ENCODE data around the gene HHAT. TPM values are rescaled to one million over a fixed set of nuclear protein-coding genes. Genes with fewer than 3 reads are reported as not detected.

The HHAT gene
- polyA plus RNA-seq, 1 donor (not counting 4 experiments of a cell fraction or from before 2014, with no cell fraction given), result 3.8 TPM

- Histone ChIP-seq H2AFZ (ENCODE audit: control insufficient read depth, low read length) (no peak overlapping the region), H3K4me3 (ENCODE audit: control insufficient read depth in 2 of 3, extremely low read depth in 1 of 3, insufficient read depth in 2 of 3, low read depth in 1 of 3, low read length in 3 of 3) (no peak overlapping the region), H3K4me2 (ENCODE audit: control insufficient read depth, extremely low read depth, insufficient read depth, low read depth, low read length) (no peak overlapping the region), H3K9ac (ENCODE audit: control insufficient read depth, extremely low read depth, insufficient read depth, low read length) (no peak overlapping the region), H3K9me3 (ENCODE audit: control insufficient read depth, low read depth, low read length) (no peaks in the 10 kb centered on the region), H3K4me1 (ENCODE audit: control insufficient read depth, extremely low read depth, insufficient read depth, low read length) (no peaks in the 10 kb centered on the region), H3K27me3 (ENCODE audit: control insufficient read depth, extremely low read depth, insufficient read depth, low read length) (no peaks in the 10 kb centered on the region), H3K79me2 (ENCODE audit: control insufficient read depth, insufficient read depth, low read length) (no peaks in the 10 kb centered on the region), H3K36me3 (ENCODE audit: control insufficient read depth in 2 of 2, extremely low read depth in 1 of 2, insufficient read depth in 2 of 2, low read length in 2 of 2) (no peaks in the 10 kb centered on the region), H3K27ac (ENCODE audit: control insufficient read depth, insufficient read depth, low read length) (no peak overlapping the region), H3K9me1 (ENCODE audit: control insufficient read depth, extremely low read depth, insufficient read depth, low read length) (no peaks in the 10 kb centered on the region), H4K20me1 (ENCODE audit: control insufficient read depth, extremely low read depth, insufficient read depth, low read length) (no peaks in the 10 kb centered on the region)
- TF ChIP-seq EZH2 (IDR thresholded peaks at IDR 0.05; ENCODE audit: low read length) (no peak), CTCF (optimal IDR thresholded peaks at IDR 0.05 in 1 of 3, IDR thresholded peaks at IDR 0.05 in 1 of 3, conservative IDR thresholded peaks at IDR 0.05 in 1 of 3; ENCODE audit: extremely low read depth in 1 of 3, insufficient read depth in 2 of 3, low read length in 3 of 3) (no peak)
- FAIRE-seq, result no peak
- no peak for DNase-seq (ENCODE audit: low read depth, low spot score)
- dilution Hi-C loops (cut with MboI; ENCODE audit: extremely low pct_ligation_motif_present, low sequenced_read_pairs), result no loop called here
Observed at GRCh38 chr1:210698661-210699060, 370.0 kb downstream of the HHAT start.

- dilution Hi-C loops (cut with MboI; ENCODE audit: extremely low pct_ligation_motif_present, low sequenced_read_pairs), result no loop called here
- TF ChIP-seq EZH2 (IDR thresholded peaks at IDR 0.05; ENCODE audit: low read length) (no peak), CTCF (optimal IDR thresholded peaks at IDR 0.05 in 1 of 3, IDR thresholded peaks at IDR 0.05 in 1 of 3, conservative IDR thresholded peaks at IDR 0.05 in 1 of 3; ENCODE audit: extremely low read depth in 1 of 3, insufficient read depth in 2 of 3, low read length in 3 of 3) (no peak)
- H3K27ac ChIP-seq (ENCODE audit: control insufficient read depth, insufficient read depth, low read length), result no peak overlapping the region
Observed at GRCh38 chr1:210700083-210700482, 371.4 kb downstream of the HHAT start.

More at GRCh38 chr1:210700083-210700482, 371.4 kb downstream of the HHAT start:
- no peak overlapping the region for H3K4me2 ChIP-seq (ENCODE audit: control insufficient read depth, extremely low read depth, insufficient read depth, low read depth, low read length)
- no peak overlapping the region for H3K4me3 ChIP-seq (ENCODE audit: control insufficient read depth in 2 of 3, extremely low read depth in 1 of 3, insufficient read depth in 2 of 3, low read depth in 1 of 3, low read length in 3 of 3)
- FAIRE-seq, result no peak
- H3K36me3 ChIP-seq (ENCODE audit: control insufficient read depth in 2 of 2, extremely low read depth in 1 of 2, insufficient read depth in 2 of 2, low read length in 2 of 2), result no peaks in the 10 kb centered on the region
- no peaks in the 10 kb centered on the region for H3K27me3 ChIP-seq (ENCODE audit: control insufficient read depth, extremely low read depth, insufficient read depth, low read length)
- no peaks in the 10 kb centered on the region for H3K79me2 ChIP-seq (ENCODE audit: control insufficient read depth, insufficient read depth, low read length)
- no peak for DNase-seq (ENCODE audit: low read depth, low spot score)
- no peaks in the 10 kb centered on the region for H3K9me3 ChIP-seq (ENCODE audit: control insufficient read depth, low read depth, low read length)
- H3K4me1 ChIP-seq (ENCODE audit: control insufficient read depth, extremely low read depth, insufficient read depth, low read length), result no peaks in the 10 kb centered on the region
- H2AFZ ChIP-seq (ENCODE audit: control insufficient read depth, low read length), result no peak overlapping the region
- no peaks in the 10 kb centered on the region for H4K20me1 ChIP-seq (ENCODE audit: control insufficient read depth, extremely low read depth, insufficient read depth, low read length)
- no peaks in the 10 kb centered on the region for H3K9me1 ChIP-seq (ENCODE audit: control insufficient read depth, extremely low read depth, insufficient read depth, low read length)
- no peak overlapping the region for H3K9ac ChIP-seq (ENCODE audit: control insufficient read depth, extremely low read depth, insufficient read depth, low read length)
